GM12892 (cell line): ENCODE data around the gene POLR2E.

Experiments
- DNase-seq: peaks from one replicate; pipeline ENCODE4 v3.0.0; 2011; ENCODE audit not compliant: insufficient read length
- FAIRE-seq: peaks from 2 replicates; lab custom pipeline; 2011; peaks lifted over from hg19 to GRCh38; lab: Jason Lieb, UNC
- POLR2A ChIP-seq: IDR thresholded peaks from 2 replicates; pipeline ENCODE4 v1.6.1; 2011; ENCODE audit warnings: low read depth, low read length, control low read depth
- POLR2AphosphoS5 ChIP-seq: IDR thresholded peaks from 2 replicates; pipeline ENCODE4 v1.6.1; 2011; ENCODE audit warnings: low read depth, low read length, control low read depth
- TAF1 ChIP-seq: IDR thresholded peaks from 2 replicates; pipeline ENCODE4 v1.6.1; 2011; ENCODE audit warnings: low read depth, mild to moderate bottlenecking, control low read depth, low read length, borderline replicate concordance

The POLR2E gene

GRCh38 chr19:1097810-1098176 is 2.6 kb upstream of the POLR2E start:
- TF ChIP-seq POLR2A: no peak
- TF ChIP-seq POLR2AphosphoS5: no peak
- no peak for TF ChIP-seq TAF1
- FAIRE-seq (no peak), DNase-seq (no peak)

- FAIRE-seq (no peak), DNase-seq (no peak)
- TF ChIP-seq POLR2AphosphoS5 (no peak), TAF1 (no peak), POLR2A (no peak)
Measured at GRCh38 chr19:1094655-1094977, 559 bp downstream of the POLR2E start.

GRCh38 chr19:1093811-1094553 is 1.2 kb downstream of the POLR2E start:
- DNase-seq (no peak), FAIRE-seq (no peak)
- no peak for TF ChIP-seq POLR2A
- TF ChIP-seq TAF1: no peak
- no peak for TF ChIP-seq POLR2AphosphoS5

GRCh38 chr19:1093330-1093729 is 1.8 kb downstream of the POLR2E start:
- TF ChIP-seq POLR2AphosphoS5 (no peak), POLR2A (no peak), TAF1 (no peak)
- DNase-seq: no peak
- no peak for FAIRE-seq

- no peak for FAIRE-seq
- no peak for DNase-seq
- no peak for TF ChIP-seq TAF1
- TF ChIP-seq POLR2AphosphoS5: no peak
Measured at GRCh38 chr19:1091544-1092175, 3.5 kb downstream of the POLR2E start.

GRCh38 chr19:1090731-1091543 is 4.2 kb downstream of the POLR2E start:
- no peak for DNase-seq
- TF ChIP-seq POLR2AphosphoS5 (no peak), POLR2A (no peak), TAF1 (no peak)
- FAIRE-seq: no peak

GRCh38 chr19:1089891-1090290 is 5.3 kb downstream of the POLR2E start:
- TF ChIP-seq TAF1 (no peak), POLR2AphosphoS5 (0 out of 2 replicates have a peak, but pooled peaks have one; percentile 22), POLR2A (no peak)
- DNase-seq (no peak), FAIRE-seq (no peak)

GRCh38 chr19:1089126-1089771 is 5.9 kb downstream of the POLR2E start:
- no peak for DNase-seq
- no peak for TF ChIP-seq TAF1
- TF ChIP-seq POLR2AphosphoS5: no peak; the same call in 1 of the 2 replicates
- TF ChIP-seq POLR2A: no peak
- FAIRE-seq: no peak

- no peak for FAIRE-seq
- no peak for DNase-seq
Measured at GRCh38 chr19:1088416-1089010, 6.7 kb downstream of the POLR2E start.

GRCh38 chr19:1087813-1088415 is 7.3 kb downstream of the POLR2E start:
- DNase-seq (no peak), FAIRE-seq (peak; percentile 86)
- TF ChIP-seq TAF1: no peak
- TF ChIP-seq POLR2AphosphoS5: peak; percentile 81
- peak; percentile 72 for TF ChIP-seq POLR2A

More at GRCh38 chr19:1088416-1089010, 6.7 kb downstream of the POLR2E start:
- TF ChIP-seq POLR2AphosphoS5 (peak; percentile 52), TAF1 (no peak)
